ENCODE data around the gene MYO19.

DNA sequence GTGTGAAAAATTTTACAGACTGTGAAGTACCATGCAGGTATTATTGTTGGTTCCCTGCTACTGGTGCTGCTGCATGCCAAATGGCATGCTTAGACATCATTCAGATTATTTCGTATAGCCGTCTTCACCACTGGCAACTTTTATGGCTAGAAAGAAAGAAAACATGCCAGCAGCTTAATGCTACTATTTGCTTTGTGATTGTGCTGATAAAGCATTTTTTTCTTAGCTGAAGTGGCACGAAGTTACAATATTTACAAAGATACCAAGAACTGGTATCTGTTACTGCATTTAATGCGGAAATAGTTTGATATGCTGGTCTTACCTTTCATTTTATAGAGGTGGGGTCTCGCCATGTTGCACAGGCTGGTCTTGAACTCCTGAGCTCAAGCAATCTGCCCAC is 40.0 kb downstream of the MYO19 start:
- TF ChIP-seq ZNF431 (CRISPR knock-in tag; IDR thresholded peaks at IDR 0.05) (no peak), POLR2A (conservative IDR thresholded peaks at IDR 0.05) (peak; percentile 20; the same call in 1 of the 2 replicates), TEAD1 (CRISPR knock-in tag; IDR thresholded peaks at IDR 0.05) (no peak), ZNF274 (IDR thresholded peaks at IDR 0.05; ENCODE audit: borderline replicate concordance, low read depth, low read length) (no peak), KDM4B (IDR thresholded peaks at IDR 0.05; ENCODE audit: borderline replicate concordance in 2 of 2, low read depth in 1 of 2) (no peak), CREB1 (IDR thresholded peaks at IDR 0.05) (no peak), CREB1 (CRISPR knock-in tag; IDR thresholded peaks at IDR 0.05) (no peak)
- TF ChIP-seq, protein P1, sequence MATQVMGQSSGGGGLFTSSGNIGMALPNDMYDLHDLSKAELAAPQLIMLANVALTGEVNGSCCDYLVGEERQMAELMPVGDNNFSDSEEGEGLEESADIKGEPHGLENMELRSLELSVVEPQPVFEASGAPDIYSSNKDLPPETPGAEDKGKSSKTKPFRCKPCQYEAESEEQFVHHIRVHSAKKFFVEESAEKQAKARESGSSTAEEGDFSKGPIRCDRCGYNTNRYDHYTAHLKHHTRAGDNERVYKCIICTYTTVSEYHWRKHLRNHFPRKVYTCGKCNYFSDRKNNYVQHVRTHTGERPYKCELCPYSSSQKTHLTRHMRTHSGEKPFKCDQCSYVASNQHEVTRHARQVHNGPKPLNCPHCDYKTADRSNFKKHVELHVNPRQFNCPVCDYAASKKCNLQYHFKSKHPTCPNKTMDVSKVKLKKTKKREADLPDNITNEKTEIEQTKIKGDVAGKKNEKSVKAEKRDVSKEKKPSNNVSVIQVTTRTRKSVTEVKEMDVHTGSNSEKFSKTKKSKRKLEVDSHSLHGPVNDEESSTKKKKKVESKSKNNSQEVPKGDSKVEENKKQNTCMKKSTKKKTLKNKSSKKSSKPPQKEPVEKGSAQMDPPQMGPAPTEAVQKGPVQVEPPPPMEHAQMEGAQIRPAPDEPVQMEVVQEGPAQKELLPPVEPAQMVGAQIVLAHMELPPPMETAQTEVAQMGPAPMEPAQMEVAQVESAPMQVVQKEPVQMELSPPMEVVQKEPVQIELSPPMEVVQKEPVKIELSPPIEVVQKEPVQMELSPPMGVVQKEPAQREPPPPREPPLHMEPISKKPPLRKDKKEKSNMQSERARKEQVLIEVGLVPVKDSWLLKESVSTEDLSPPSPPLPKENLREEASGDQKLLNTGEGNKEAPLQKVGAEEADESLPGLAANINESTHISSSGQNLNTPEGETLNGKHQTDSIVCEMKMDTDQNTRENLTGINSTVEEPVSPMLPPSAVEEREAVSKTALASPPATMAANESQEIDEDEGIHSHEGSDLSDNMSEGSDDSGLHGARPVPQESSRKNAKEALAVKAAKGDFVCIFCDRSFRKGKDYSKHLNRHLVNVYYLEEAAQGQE (IDR thresholded peaks at IDR 0.05; ENCODE audit: borderline replicate concordance): no peak
- TF ChIP-seq, protein P1 (CRISPR knock-in tag; IDR thresholded peaks at IDR 0.05; ENCODE audit: low read depth): no peak
- TF ChIP-seq, protein P2, sequence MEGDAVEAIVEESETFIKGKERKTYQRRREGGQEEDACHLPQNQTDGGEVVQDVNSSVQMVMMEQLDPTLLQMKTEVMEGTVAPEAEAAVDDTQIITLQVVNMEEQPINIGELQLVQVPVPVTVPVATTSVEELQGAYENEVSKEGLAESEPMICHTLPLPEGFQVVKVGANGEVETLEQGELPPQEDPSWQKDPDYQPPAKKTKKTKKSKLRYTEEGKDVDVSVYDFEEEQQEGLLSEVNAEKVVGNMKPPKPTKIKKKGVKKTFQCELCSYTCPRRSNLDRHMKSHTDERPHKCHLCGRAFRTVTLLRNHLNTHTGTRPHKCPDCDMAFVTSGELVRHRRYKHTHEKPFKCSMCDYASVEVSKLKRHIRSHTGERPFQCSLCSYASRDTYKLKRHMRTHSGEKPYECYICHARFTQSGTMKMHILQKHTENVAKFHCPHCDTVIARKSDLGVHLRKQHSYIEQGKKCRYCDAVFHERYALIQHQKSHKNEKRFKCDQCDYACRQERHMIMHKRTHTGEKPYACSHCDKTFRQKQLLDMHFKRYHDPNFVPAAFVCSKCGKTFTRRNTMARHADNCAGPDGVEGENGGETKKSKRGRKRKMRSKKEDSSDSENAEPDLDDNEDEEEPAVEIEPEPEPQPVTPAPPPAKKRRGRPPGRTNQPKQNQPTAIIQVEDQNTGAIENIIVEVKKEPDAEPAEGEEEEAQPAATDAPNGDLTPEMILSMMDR (IDR thresholded peaks at IDR 0.05 in 2 of 3, conservative IDR thresholded peaks at IDR 0.05 in 1 of 3; ENCODE audit: insufficient read depth in 2 of 3, low read depth in 1 of 3, low read length in 3 of 3): no peak
- TF ChIP-seq, protein P3, sequence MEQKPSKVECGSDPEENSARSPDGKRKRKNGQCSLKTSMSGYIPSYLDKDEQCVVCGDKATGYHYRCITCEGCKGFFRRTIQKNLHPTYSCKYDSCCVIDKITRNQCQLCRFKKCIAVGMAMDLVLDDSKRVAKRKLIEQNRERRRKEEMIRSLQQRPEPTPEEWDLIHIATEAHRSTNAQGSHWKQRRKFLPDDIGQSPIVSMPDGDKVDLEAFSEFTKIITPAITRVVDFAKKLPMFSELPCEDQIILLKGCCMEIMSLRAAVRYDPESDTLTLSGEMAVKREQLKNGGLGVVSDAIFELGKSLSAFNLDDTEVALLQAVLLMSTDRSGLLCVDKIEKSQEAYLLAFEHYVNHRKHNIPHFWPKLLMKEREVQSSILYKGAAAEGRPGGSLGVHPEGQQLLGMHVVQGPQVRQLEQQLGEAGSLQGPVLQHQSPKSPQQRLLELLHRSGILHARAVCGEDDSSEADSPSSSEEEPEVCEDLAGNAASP (IDR thresholded peaks at IDR 0.05): no peak
- TF ChIP-seq, protein P4, sequence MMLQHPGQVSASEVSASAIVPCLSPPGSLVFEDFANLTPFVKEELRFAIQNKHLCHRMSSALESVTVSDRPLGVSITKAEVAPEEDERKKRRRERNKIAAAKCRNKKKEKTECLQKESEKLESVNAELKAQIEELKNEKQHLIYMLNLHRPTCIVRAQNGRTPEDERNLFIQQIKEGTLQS (IDR thresholded peaks at IDR 0.05): no peak
- TF ChIP-seq, protein P4 (CRISPR knock-in tag; conservative IDR thresholded peaks at IDR 0.05): no peak

All from K562 (cell line).